IMR-90 (cell line): ENCODE results near the gene GIT2. TPM values are rescaled to one million over a fixed set of nuclear protein-coding genes. Genes with fewer than 3 reads are reported as not detected.

Experiments used
- ATAC-seq: fragments of 200-7000 bp; cut with Tn5 transposase; 2 replicates; pipeline ENCODE4 v1.9.1; 2020; ENCODE audit warnings: low read depth, mild to moderate bottlenecking, moderate library complexity
- BruUV-seq: library from RNA; stranded (reverse); fragments of 400-500 nt; replicated peaks from 2 replicates; lab custom pipeline; 2021; lab: Mats Ljungman, UMichigan
- CTCF ChIA-PET: fragments of 300-600 bp; formaldehyde crosslinking; extraction: SDS; loops from one replicate; lab custom pipeline; 2021; ENCODE audit warnings: antibody characterized with exemption; lab: Yijun Ruan, JAX
- POLR2A ChIA-PET: fragments of 300-600 bp; sonication (Branson Sonifier 250); formaldehyde crosslinking; loops from one replicate; lab custom pipeline; 2022; ENCODE audit warnings: antibody characterized with exemption; ENCODE audit not compliant: unreplicated experiment; lab: Charles Lee
- DNase-seq: peaks from one replicate; pipeline ENCODE4 v3.0.0; 2013
- H2AFZ ChIP-seq: replicated peaks from 2 replicates; pipeline ENCODE3; 2013; ENCODE audit warnings: low read length, mild to moderate bottlenecking; ENCODE audit not compliant: poor library complexity
- H2AK5ac ChIP-seq: 2 replicates; pipeline ENCODE4 v1.6.1; 2013; ENCODE audit warnings: low read depth, low read length, inconsistent platforms
- H2AK9ac ChIP-seq: replicated peaks from 2 replicates; pipeline ENCODE3; 2013; ENCODE audit warnings: mild to moderate bottlenecking, low read depth, low read length, moderate library complexity; ENCODE audit not compliant: poor library complexity
- H2BK120ac ChIP-seq: 2 replicates; pipeline ENCODE4 v1.6.1; 2013; ENCODE audit warnings: low read depth, low read length, inconsistent platforms
- H2BK15ac ChIP-seq: 3 replicates; pipeline ENCODE4 v1.6.1; 2013; ENCODE audit warnings: low read depth, low read length, inconsistent platforms
- H2BK20ac ChIP-seq: 2 replicates; pipeline ENCODE4 v1.6.1; 2013; ENCODE audit warnings: low read depth, mild to moderate bottlenecking, inconsistent platforms, low read length, moderate library complexity
- H2BK5ac ChIP-seq: 2 replicates; pipeline ENCODE4 v1.6.1; 2013; ENCODE audit warnings: mild to moderate bottlenecking, low read depth, low read length, inconsistent platforms; ENCODE audit not compliant: poor library complexity, severe bottlenecking
- H3K14ac ChIP-seq: replicated peaks from 2 replicates; pipeline ENCODE4 v1.6.1; 2013; ENCODE audit warnings: low read depth, low read length, inconsistent platforms
- H3K18ac ChIP-seq: 2 replicates; pipeline ENCODE4 v1.6.1; 2013; ENCODE audit warnings: low read depth, low read length, control low read depth
- H3K23ac ChIP-seq: 2 replicates; pipeline ENCODE4 v1.6.1; 2013; ENCODE audit warnings: low read depth, low read length, inconsistent platforms
- H3K27ac ChIP-seq: 2 replicates; pipeline ENCODE4 v1.5.1; 2013; ENCODE audit warnings: mild to moderate bottlenecking, control low read depth, low read length; ENCODE audit not compliant: insufficient read depth
- H3K27me3 ChIP-seq: 2 replicates; pipeline ENCODE4 v1.6.1; 2013; ENCODE audit warnings: low read length; ENCODE audit not compliant: control insufficient read depth, insufficient read depth
- H3K36me3 ChIP-seq: 2 replicates; pipeline ENCODE4 v1.6.1; 2013; ENCODE audit warnings: low read length, mixed read lengths; ENCODE audit not compliant: control insufficient read depth, insufficient read depth
- H3K4ac ChIP-seq: 2 replicates; pipeline ENCODE4 v1.6.1; 2013; ENCODE audit warnings: low read depth, low read length, inconsistent platforms
- H3K4me1 ChIP-seq: 2 replicates; pipeline ENCODE4 v1.6.1; 2013; ENCODE audit warnings: low read length, mixed read lengths; ENCODE audit not compliant: control insufficient read depth, insufficient read depth
- H3K4me2 ChIP-seq: 2 replicates; pipeline ENCODE4 v1.6.1; 2013; ENCODE audit warnings: low read depth, mild to moderate bottlenecking, control low read depth, low read length, moderate library complexity
- H3K4me3 ChIP-seq: 2 replicates; pipeline ENCODE4 v1.5.1; 2013; ENCODE audit warnings: low read depth, mild to moderate bottlenecking, control low read depth, low read length, moderate library complexity; ENCODE audit not compliant: insufficient read depth
- H3K56ac ChIP-seq: 2 replicates; pipeline ENCODE4 v1.6.1; 2013; ENCODE audit warnings: low read length, inconsistent platforms; ENCODE audit not compliant: insufficient read depth; ENCODE audit errors: extremely low read depth
- H3K79me1 ChIP-seq, 2 experiments: 2 replicates each; pipeline ENCODE4 v1.6.1; 2013; ENCODE audit warnings: low read length in 2 of 2, inconsistent platforms in 1 of 2, low read depth in 1 of 2
- H3K9ac ChIP-seq: 2 replicates; pipeline ENCODE4 v1.6.1; 2013; ENCODE audit warnings: low read depth, low read length, control low read depth
- H3K9me1 ChIP-seq: 2 replicates; pipeline ENCODE4 v1.6.1; 2013; ENCODE audit warnings: low read length, inconsistent platforms; ENCODE audit not compliant: insufficient read depth
- H3K9me3 ChIP-seq: 2 replicates; pipeline ENCODE4 v1.6.1; 2013; ENCODE audit warnings: low read length; ENCODE audit not compliant: control insufficient read depth, insufficient read depth
- H4K20me1 ChIP-seq: 2 replicates; pipeline ENCODE4 v1.6.1; 2013; ENCODE audit warnings: low read length, inconsistent platforms; ENCODE audit not compliant: insufficient read depth
- H4K5ac ChIP-seq: 2 replicates; pipeline ENCODE4 v1.6.1; 2013; ENCODE audit warnings: mild to moderate bottlenecking, low read depth, low read length, control low read depth
- H4K8ac ChIP-seq, 2 experiments: 2 replicates each; pipeline ENCODE4 v1.6.1; 2013; ENCODE audit warnings: low read depth in 2 of 2, low read length in 2 of 2, control low read depth in 1 of 2, inconsistent platforms in 1 of 2
- H4K91ac ChIP-seq: 2 replicates; pipeline ENCODE4 v1.6.1; 2013; ENCODE audit warnings: low read depth, low read length, inconsistent platforms; ENCODE audit not compliant: insufficient read depth
- BHLHE40 ChIP-seq: fragments of 150-350 bp; IDR thresholded peaks from 2 replicates; pipeline ENCODE4 v1.6.1; 2016; ENCODE audit warnings: mild to moderate bottlenecking, low read depth, low read length
- CEBPB ChIP-seq: IDR thresholded peaks from 2 replicates; pipeline ENCODE4 v1.6.1; 2012; ENCODE audit warnings: low read depth, low read length, improper control_type of control experiment
- CHD1 ChIP-seq: IDR thresholded peaks from 2 replicates; pipeline ENCODE4 v1.6.1; 2012; ENCODE audit warnings: low read depth, low read length, improper control_type of control experiment
- CTCF ChIP-seq: conservative IDR thresholded peaks from 2 replicates; pipeline ENCODE4 v1.5.1; 2012; ENCODE audit warnings: mild to moderate bottlenecking, low read depth, low read length, improper control_type of control experiment
- ELK1 ChIP-seq: fragments of 150-350 bp; IDR thresholded peaks from 2 replicates; pipeline ENCODE4 v1.6.1; 2016; ENCODE audit warnings: low read depth, mild to moderate bottlenecking, low read length, moderate library complexity, borderline replicate concordance
- FOS ChIP-seq: fragments of 150-350 bp; IDR thresholded peaks from 2 replicates; pipeline ENCODE4 v1.6.1; 2016; ENCODE audit warnings: low read depth, low read length
- MAFK ChIP-seq: IDR thresholded peaks from 2 replicates; pipeline ENCODE4 v1.6.1; 2012; ENCODE audit warnings: low read depth, low read length, improper control_type of control experiment
- MAZ ChIP-seq: IDR thresholded peaks from 2 replicates; pipeline ENCODE4 v1.6.1; 2012; ENCODE audit warnings: low read depth, mild to moderate bottlenecking, low read length, improper control_type of control experiment, moderate library complexity, borderline replicate concordance
- MXI1 ChIP-seq: IDR thresholded peaks from 2 replicates; pipeline ENCODE4 v1.6.1; 2012; ENCODE audit warnings: low read depth, mild to moderate bottlenecking, low read length, moderate library complexity, borderline replicate concordance
- NFE2L2 ChIP-seq: fragments of 150-350 bp; IDR thresholded peaks from 2 replicates; pipeline ENCODE4 v1.6.1; 2016; ENCODE audit warnings: low read depth, mild to moderate bottlenecking, low read length
- POLR2A ChIP-seq: IDR thresholded peaks from 2 replicates; pipeline ENCODE4 v1.6.1; 2012; ENCODE audit warnings: mild to moderate bottlenecking, low read depth, low read length
- RAD21 ChIP-seq: IDR thresholded peaks from 2 replicates; pipeline ENCODE4 v1.6.1; 2012; ENCODE audit warnings: low read length, improper control_type of control experiment
- RCOR1 ChIP-seq: IDR thresholded peaks from 2 replicates; pipeline ENCODE4 v1.6.1; 2012; ENCODE audit warnings: mild to moderate bottlenecking, low read length, improper control_type of control experiment; ENCODE audit not compliant: insufficient replicate concordance
- RFX5 ChIP-seq: IDR thresholded peaks from 2 replicates; pipeline ENCODE4 v1.8.0; 2012; ENCODE audit warnings: low read depth, mild to moderate bottlenecking, low read length, moderate library complexity
- SMC3 ChIP-seq: fragments of 150-350 bp; IDR thresholded peaks from 2 replicates; pipeline ENCODE4 v1.6.1; 2016; ENCODE audit warnings: low read depth, mild to moderate bottlenecking, antibody characterized with exemption, low read length, moderate library complexity
- USF2 ChIP-seq: fragments of 150-350 bp; IDR thresholded peaks from 2 replicates; pipeline ENCODE4 v1.6.1; 2017; ENCODE audit warnings: mild to moderate bottlenecking, antibody characterized with exemption, low read length, low read depth
- dilution Hi-C: fragments of 300-500 bp; cut with HindIII; formaldehyde crosslinking; loops from one replicate; pipeline ENCODE4 v1.14.3; 2018; ENCODE audit warnings: low sequenced_read_pairs; ENCODE audit not compliant: unreplicated experiment
- in situ Hi-C: fragments of 300-500 bp; cut with MboI; formaldehyde crosslinking; loops from 3 replicates; pipeline ENCODE4 v1.14.3; 2019; ENCODE audit warnings: low sequenced_read_pairs, inconsistent platforms, mixed read lengths
- intact Hi-C: fragments of 100-400 bp; cut with micrococcal nuclease; formaldehyde crosslinking; loops from 2 replicates; pipeline ENCODE4 v1.10.0; 2022
- polyA plus RNA-seq, 3 experiments: library from polyadenylated mRNA; depleted of rRNA; stranded (reverse); fragments of >200 nt; gene quantifications; 2 replicates each; pipeline ENCODE4 v1.2.3, GENCODE V29; 2012; ENCODE audit warnings: low replicate concordance in 1 of 3
- total RNA-seq: library from RNA; depleted of rRNA; stranded (reverse); fragments of >200 nt; gene quantifications from 2 replicates; pipeline ENCODE4 v1.2.3, GENCODE V29; 2012

GIT2 gene
- total and polyA plus RNA-seq, 2 of the 4 experiments (the other 2 are of a cell fraction): 48.0 to 71.9 TPM

DNA sequence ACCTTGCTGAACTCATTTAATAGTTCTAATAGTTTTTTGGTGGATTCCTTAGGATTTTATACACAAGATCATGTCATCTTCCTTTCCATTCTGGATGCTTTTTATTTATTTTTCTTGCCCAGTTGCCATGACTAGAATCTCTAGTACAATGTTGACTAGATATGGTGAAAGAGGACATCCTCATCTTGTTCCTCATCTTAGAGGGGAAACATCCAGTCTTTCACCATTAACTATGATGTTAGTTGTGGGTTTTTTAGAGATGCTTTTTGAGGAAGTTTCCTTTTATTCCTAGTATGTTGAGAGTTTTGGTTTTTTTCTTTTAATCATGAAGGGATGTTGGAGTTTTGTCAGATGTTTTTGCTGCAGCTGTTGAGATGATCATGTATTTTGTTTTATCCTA lies 11.7 kb upstream of the GIT2 start:
- Histone ChIP-seq H3K9me3 (no peaks in the 10 kb centered on the region), H4K91ac (no peak overlapping the region), H2BK20ac (no peak overlapping the region), H3K27ac (no peak overlapping the region), H4K20me1 (peaks cover 60% of the 10 kb centered on the region), H3K4me1 (peaks cover 15% of the 10 kb centered on the region), H3K4me2 (no peak overlapping the region), H3K79me1 (peaks cover 17 to 36% of the 10 kb centered on the region in 2 experiments), H3K9ac (no peak overlapping the region), H3K36me3 (peaks cover 17% of the 10 kb centered on the region), H3K14ac (no peak overlapping the region), H2BK15ac (no peak overlapping the region), H3K18ac (no peak overlapping the region), H4K8ac (no peak overlapping the region), H2BK5ac (peak overlapping the region; percentile 11), H2BK120ac (no peak overlapping the region), H3K56ac (no peak overlapping the region), H3K4ac (no peak overlapping the region), H3K27me3 (no peaks in the 10 kb centered on the region), H3K9me1 (peaks cover 26% of the 10 kb centered on the region), H3K23ac (no peak overlapping the region; the same call in 1 of the 2 replicates), H3K4me3 (no peak overlapping the region), H2AK5ac (no peak overlapping the region), H2AK9ac (no peak overlapping the region), H4K5ac (no peak overlapping the region), H2AFZ (no peak overlapping the region)
- TF ChIP-seq RCOR1: no peak
- TF ChIP-seq CEBPB: no peak
- TF ChIP-seq SMC3: no peak
- no peak for TF ChIP-seq MAZ
- no peak for TF ChIP-seq RAD21
- TF ChIP-seq FOS: no peak
- TF ChIP-seq CHD1: no peak
- TF ChIP-seq MAFK: no peak
- no peak for TF ChIP-seq RFX5
- TF ChIP-seq POLR2A: no peak
- TF ChIP-seq CTCF: no peak
- no peak for TF ChIP-seq USF2
- TF ChIP-seq NFE2L2: no peak
- no peak for TF ChIP-seq MXI1
- no peak for TF ChIP-seq BHLHE40
- no peak for TF ChIP-seq ELK1
- dilution Hi-C loops: no loop called here
- intact Hi-C loops: no loop called here
- POLR2A ChIA-PET: no interaction called here
- no TSS peak for BruUV-seq
- CTCF ChIA-PET: no interaction called here
- in situ Hi-C loops: no loop called here
- ATAC-seq (no peak), DNase-seq (no peak)
